B cell (primary cell): Measurements from ENCODE around the gene PLAGL2. TPM values are rescaled to one million over a fixed set of nuclear protein-coding genes. Genes with fewer than 3 reads are reported as not detected.

Experiments used
- ATAC-seq: fragments of 200-7000 bp; cut with Tn5 transposase; one replicate; pipeline ENCODE4 v1.10.0; 2021; ENCODE audit warnings: low read depth, mild to moderate bottlenecking, moderate number of reproducible peaks, moderate library complexity
- CTCF ChIA-PET: fragments of 350-600 bp; sonication (Branson Sonifier 250); formaldehyde crosslinking; loops from one replicate; lab custom pipeline; 2021; ENCODE audit warnings: antibody characterized with exemption, inconsistent platforms; lab: Charles Lee
- POLR2A ChIA-PET: fragments of 350-600 bp; sonication (Branson Sonifier 250); formaldehyde crosslinking; loops from one replicate; lab custom pipeline; 2021; ENCODE audit warnings: antibody characterized with exemption; lab: Charles Lee
- DNase-seq: peaks from one replicate; pipeline ENCODE4 v3.0.0; 2013
- H2AFZ ChIP-seq: 2 replicates; pipeline ENCODE4 v1.6.1; 2012; ENCODE audit warnings: mild to moderate bottlenecking, low read depth, low read length; ENCODE audit not compliant: insufficient read depth, poor library complexity, severe bottlenecking
- H3K27ac ChIP-seq, 2 donors: 1 replicate in 1 of 2; 2 replicates in 1 of 2; pipeline ENCODE4 v1.5.1; 2012 to 2013; ENCODE audit warnings: low read length in 2 of 2, mild to moderate bottlenecking in 2 of 2, moderate library complexity in 1 of 2
- H3K27me3 ChIP-seq, 4 experiments: fragments of 200-600 bp in 1 of 4; sonication (generic) in 1 of 4; replicated peaks in 1 of 4; 1 replicate in 2 of 4; 2 replicates in 2 of 4; pipeline versions ENCODE4 v1.6.1 to v1.7.0; 2013 to 2016; ENCODE audit warnings: low read length in 3 of 4, mild to moderate bottlenecking in 2 of 4, mixed read lengths in 1 of 4, moderate library complexity in 1 of 4; ENCODE audit not compliant: insufficient read depth in 4 of 4, control insufficient read depth in 3 of 4; ENCODE audit errors: control extremely low read depth in 1 of 4
- H3K36me3 ChIP-seq, 2 experiments: replicated peaks in 1 of 2; 1 replicate in 1 of 2; 2 replicates in 1 of 2; pipeline versions ENCODE4 v1.6.1 to v1.7.1; 2013; ENCODE audit warnings: low read length in 1 of 2; ENCODE audit not compliant: insufficient read depth in 2 of 2, control insufficient read depth in 1 of 2; ENCODE audit errors: control extremely low read depth in 1 of 2, extremely low read depth in 1 of 2
- H3K4me1 ChIP-seq, 2 donors: fragments of 200-600 bp in 1 of 2; sonication (generic) in 1 of 2; 1 replicate in 1 of 2; 2 replicates in 1 of 2; pipeline versions ENCODE4 v1.5.1 to v1.6.1; 2013 to 2017; ENCODE audit warnings: low read length in 2 of 2; ENCODE audit not compliant: control insufficient read depth in 2 of 2, insufficient read depth in 2 of 2
- H3K4me2 ChIP-seq: replicated peaks from 2 replicates; pipeline ENCODE3; 2012; ENCODE audit warnings: mild to moderate bottlenecking, low read depth, low read length; ENCODE audit not compliant: poor library complexity, severe bottlenecking
- H3K4me3 ChIP-seq, 5 experiments: fragments of 200-600 bp in 1 of 5; sonication (generic) in 1 of 5; 1 replicate in 3 of 5; 2 replicates in 2 of 5; pipeline versions ENCODE4 v1.5.1 to v1.7.0; 2011 to 2016; ENCODE audit warnings: low read length in 4 of 5, mild to moderate bottlenecking in 4 of 5, low read depth in 2 of 5, control low read depth in 1 of 5, moderate library complexity in 1 of 5; ENCODE audit not compliant: insufficient read depth in 1 of 5; ENCODE audit errors: control extremely low read depth in 1 of 5, extremely low read depth in 1 of 5
- H3K79me2 ChIP-seq: fragments of 200-600 bp; sonication (generic); one replicate; pipeline ENCODE4 v1.6.0; 2016; ENCODE audit warnings: low read length; ENCODE audit not compliant: control insufficient read depth, insufficient read depth
- H3K9ac ChIP-seq: fragments of 200-600 bp; sonication (generic); 2 replicates; pipeline ENCODE4 v1.6.1; 2017; ENCODE audit warnings: mild to moderate bottlenecking, low read length, moderate library complexity
- H3K9me3 ChIP-seq, 3 donors: one replicate each; pipeline versions ENCODE4 v1.6.1 to v1.7.1; 2013; ENCODE audit warnings: low read length in 2 of 3; ENCODE audit not compliant: control insufficient read depth in 2 of 3, insufficient read depth in 1 of 3; ENCODE audit errors: control extremely low read depth in 1 of 3
- H4K20me1 ChIP-seq: 2 replicates; pipeline ENCODE4 v1.6.0; 2012; ENCODE audit warnings: mild to moderate bottlenecking, low read length; ENCODE audit not compliant: insufficient read depth, control insufficient read depth, poor library complexity, severe bottlenecking
- H3K27ac Mint-ChIP-seq: one replicate; pipeline ENCODE4 v1.8.0; 2021; ENCODE audit warnings: mixed read lengths
- H3K27me3 Mint-ChIP-seq: one replicate; pipeline ENCODE4 v1.8.0; 2021; ENCODE audit warnings: mixed read lengths
- H3K4me1 Mint-ChIP-seq: one replicate; pipeline ENCODE4 v1.8.0; 2021; ENCODE audit warnings: mixed read lengths
- H3K4me3 Mint-ChIP-seq: one replicate; pipeline ENCODE4 v1.8.0; 2021; ENCODE audit warnings: mixed read lengths
- H3K9me3 Mint-ChIP-seq: one replicate; pipeline ENCODE4 v1.8.0; 2022; ENCODE audit warnings: mixed read lengths; ENCODE audit not compliant: insufficient read depth
- EZH2 ChIP-seq: IDR thresholded peaks from 2 replicates; pipeline ENCODE4 v1.6.1; 2012; ENCODE audit warnings: borderline replicate concordance, low read depth, mild to moderate bottlenecking, moderate library complexity, low read length; ENCODE audit not compliant: insufficient read depth, poor library complexity, severe bottlenecking
- WGBS: methylation state at CpG from one replicate; pipeline ENCODE4 v1.1.5; 2013; ENCODE audit warnings: missing lambda C conversion rate; ENCODE audit not compliant: insufficient coverage; 5-methylcytosine and 5-hydroxymethylcytosine counted together
- intact Hi-C: fragments of 100-400 bp; cut with micrococcal nuclease; formaldehyde crosslinking; loops from one replicate; pipeline ENCODE4 v1.10.0; 2022
- polyA plus RNA-seq: library from polyadenylated mRNA; depleted of rRNA; stranded (reverse); fragments of >200 nt; gene quantifications from 2 replicates; pipeline ENCODE4 v1.2.3, GENCODE V29; 2012
- total RNA-seq, 2 donors: library from RNA; stranded (reverse); fragments of 120-200 nt in 1 of 2; gene quantifications; 1 replicate in 1 of 2; 2 replicates in 1 of 2; pipeline versions ENCODE4 v1.2.3 to v1.2.4, GENCODE V29; 2013 to 2022
- TF ChIP-seq, protein P1 (sequence below): fragments of 200-600 bp; IDR thresholded peaks from one replicate; pipeline ENCODE4 v1.8.0; 2022; ENCODE audit warnings: antibody characterized with exemption, mild to moderate bottlenecking

PLAGL2 gene
- total and polyA plus RNA-seq, 2 donors (not counting 1 experiment from before 2014, with no cell fraction given): 4.4 to 18.4 TPM

DNA sequence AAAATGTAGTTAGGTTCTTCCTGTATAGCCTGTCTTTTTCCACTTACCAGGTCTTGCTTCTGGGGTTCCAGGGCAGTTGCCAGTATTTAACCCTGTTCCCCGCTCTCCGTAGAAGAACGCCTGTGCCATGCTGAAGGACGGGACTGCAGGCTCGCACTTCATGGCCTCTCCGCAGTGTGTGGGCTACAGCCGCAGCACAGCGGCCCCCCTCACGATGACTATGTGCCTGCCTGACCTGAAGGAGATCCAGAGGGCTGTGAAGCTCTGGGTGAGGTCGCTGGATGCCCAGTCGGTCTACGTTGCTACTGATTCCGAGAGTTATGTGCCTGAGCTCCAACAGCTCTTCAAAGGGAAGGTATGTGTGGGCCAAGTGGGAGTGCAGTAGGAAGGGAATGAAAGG lies 23.2 kb upstream of the PLAGL2 start:
- H3K27me3 Mint-ChIP-seq: no peaks in the 10 kb centered on the region
- Histone ChIP-seq H3K27me3 (no peaks in the 10 kb centered on the region), H2AFZ (no peak overlapping the region), H3K4me1 (peaks cover 4 to 16% of the 10 kb centered on the region in 2 donors), H3K4me2 (no peak overlapping the region), H3K36me3 (peaks cover 0 to 69% of the 10 kb centered on the region in 2 experiments), H4K20me1 (no peaks in the 10 kb centered on the region), H3K27ac (no peak overlapping the region), H3K9me3 (no peaks in the 10 kb centered on the region), H3K4me3 (no peak overlapping the region), H3K9ac (no peak overlapping the region), H3K79me2 (no peaks in the 10 kb centered on the region)
- DNase-seq (no peak), ATAC-seq (no peak)
- TF ChIP-seq EZH2: no peak
- TF ChIP-seq, protein P1, sequence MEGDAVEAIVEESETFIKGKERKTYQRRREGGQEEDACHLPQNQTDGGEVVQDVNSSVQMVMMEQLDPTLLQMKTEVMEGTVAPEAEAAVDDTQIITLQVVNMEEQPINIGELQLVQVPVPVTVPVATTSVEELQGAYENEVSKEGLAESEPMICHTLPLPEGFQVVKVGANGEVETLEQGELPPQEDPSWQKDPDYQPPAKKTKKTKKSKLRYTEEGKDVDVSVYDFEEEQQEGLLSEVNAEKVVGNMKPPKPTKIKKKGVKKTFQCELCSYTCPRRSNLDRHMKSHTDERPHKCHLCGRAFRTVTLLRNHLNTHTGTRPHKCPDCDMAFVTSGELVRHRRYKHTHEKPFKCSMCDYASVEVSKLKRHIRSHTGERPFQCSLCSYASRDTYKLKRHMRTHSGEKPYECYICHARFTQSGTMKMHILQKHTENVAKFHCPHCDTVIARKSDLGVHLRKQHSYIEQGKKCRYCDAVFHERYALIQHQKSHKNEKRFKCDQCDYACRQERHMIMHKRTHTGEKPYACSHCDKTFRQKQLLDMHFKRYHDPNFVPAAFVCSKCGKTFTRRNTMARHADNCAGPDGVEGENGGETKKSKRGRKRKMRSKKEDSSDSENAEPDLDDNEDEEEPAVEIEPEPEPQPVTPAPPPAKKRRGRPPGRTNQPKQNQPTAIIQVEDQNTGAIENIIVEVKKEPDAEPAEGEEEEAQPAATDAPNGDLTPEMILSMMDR: no peak
- intact Hi-C loops: loop anchor here (10.0 kb wide), 1 partner anchor 424 kb away; no protein-coding TSS in a partner anchor
- CTCF ChIA-PET: no interaction called here
- 99% methylated on average over 13 of the region's 13 CpGs for WGBS
- no peak overlapping the region for H3K27ac Mint-ChIP-seq
- H3K9me3 Mint-ChIP-seq: no peaks in the 10 kb centered on the region
- POLR2A ChIA-PET: no interaction called here
- no peak overlapping the region for H3K4me3 Mint-ChIP-seq
- H3K4me1 Mint-ChIP-seq: peaks cover 10% of the 10 kb centered on the region

- DNase-seq: no peak
- peaks cover 0 to 60% of the 10 kb centered on the region in 2 experiments for H3K36me3 ChIP-seq
- H3K4me2 ChIP-seq: no peak overlapping the region
- intact Hi-C loops: no loop called here
- ATAC-seq: no peak
- Mint-ChIP-seq H3K27ac (no peak overlapping the region), H3K9me3 (no peaks in the 10 kb centered on the region), H3K4me3 (no peak overlapping the region), H3K27me3 (no peaks in the 10 kb centered on the region), H3K4me1 (peaks cover 10% of the 10 kb centered on the region)
- H3K27me3 ChIP-seq: no peaks in the 10 kb centered on the region
- WGBS: 94% methylated on average over 2 of the region's 5 CpGs
- H3K27ac ChIP-seq: no peak overlapping the region
- no peak overlapping the region for H3K4me3 ChIP-seq
- H3K9me3 ChIP-seq: no peaks in the 10 kb centered on the region
- ChIA-PET POLR2A (interaction anchor here (0.6 kb wide), 1 partner anchor 17 kb away, joined by 3 read pairs; no protein-coding TSS in a partner anchor), CTCF (interaction anchor here (1.1 kb wide), 1 partner anchor 128 kb away, joined by 4 read pairs; no protein-coding TSS in a partner anchor)
- no peak overlapping the region for H3K9ac ChIP-seq
- H3K79me2 ChIP-seq: no peaks in the 10 kb centered on the region
- TF ChIP-seq, protein P1: no peak
- no peak for TF ChIP-seq EZH2
- no peaks in the 10 kb centered on the region for H4K20me1 ChIP-seq
- peaks cover 4 to 14% of the 10 kb centered on the region in 2 donors for H3K4me1 ChIP-seq
- H2AFZ ChIP-seq: no peak overlapping the region
Measured at GRCh38 chr20:32229251-32229747, 21.8 kb upstream of the PLAGL2 start.
